GM10248 (cell line): ENCODE data around the gene TOR3A.

Experiments
- CTCF ChIA-PET: fragments of 300-600 bp; sonication (Branson Sonifier 250); formaldehyde crosslinking; extraction: SDS; loops from one replicate; lab custom pipeline; 2021; ENCODE audit warnings: antibody characterized with exemption; lab: Yijun Ruan, JAX
- POLR2A ChIA-PET: fragments of 350-650 bp; sonication (Branson Sonifier 250); formaldehyde crosslinking; extraction: SDS; loops from one replicate; lab custom pipeline; 2020; ENCODE audit warnings: antibody characterized with exemption; lab: Yijun Ruan, JAX
- DNase-seq: peaks from one replicate; pipeline ENCODE4 v3.0.0; 2012; ENCODE audit errors: extremely low spot score
- CTCF ChIP-seq: IDR thresholded peaks from 2 replicates; pipeline ENCODE4 v1.5.1; 2012; ENCODE audit warnings: mild to moderate bottlenecking, low read depth; ENCODE audit errors: extremely low read depth, missing control alignments, control extremely low read depth

The TOR3A gene

GRCh38 chr1:179092896-179093461 is 11.1 kb downstream of the TOR3A start:
- DNase-seq: no peak
- CTCF ChIA-PET: interaction anchor here (0.9 to 2.2 kb wide), 5 partner anchors 13 to 28 kb away, joined by 3 to 8 read pairs (median 3); no protein-coding TSS in a partner anchor
- POLR2A ChIA-PET: interaction anchor here (0.6 kb wide), 2 partner anchors 10 to 1772 kb away, joined by 3 read pairs; no protein-coding TSS in a partner anchor
- no peak for TF ChIP-seq CTCF

GRCh38 chr1:179094818-179095217 is 12.9 kb downstream of the TOR3A start:
- DNase-seq: no peak
- TF ChIP-seq CTCF: no peak
- ChIA-PET CTCF (interaction anchor here (1.1 kb wide), 1 partner anchor 26 kb away, joined by 5 read pairs; no protein-coding TSS in a partner anchor), POLR2A (no interaction called here)

GRCh38 chr1:179095377-179095776 is 13.5 kb downstream of the TOR3A start:
- ChIA-PET CTCF (interaction anchor here (1.0 to 1.5 kb wide), 3 partner anchors 8 to 275 kb away, joined by 3 to 5 read pairs (median 4); no protein-coding TSS in a partner anchor), POLR2A (no interaction called here)
- no peak for TF ChIP-seq CTCF
- DNase-seq: no peak

- TF ChIP-seq CTCF: no peak
- no peak for DNase-seq
- ChIA-PET POLR2A (no interaction called here), CTCF (interaction anchor here (1.0 to 1.5 kb wide), 3 partner anchors 9 to 274 kb away, joined by 3 to 5 read pairs (median 4); no protein-coding TSS in a partner anchor)
These were observed 14.1 kb downstream of the TOR3A start for GRCh38 chr1:179095924-179096323.

GRCh38 chr1:179099891-179100290 is 18.0 kb downstream of the TOR3A start:
- ChIA-PET CTCF (interaction anchor here (1.1 kb wide), 2 partner anchors 21 to 194 kb away, joined by 3 read pairs; partner anchors contain the start of gene SOAT1), POLR2A (no interaction called here)
- DNase-seq: no peak
- no peak for TF ChIP-seq CTCF

- POLR2A ChIA-PET: no interaction called here
- CTCF ChIA-PET: interaction anchor here (1.9 kb wide), 1 partner anchor 19 kb away, joined by 8 read pairs; no protein-coding TSS in a partner anchor
- no peak for TF ChIP-seq CTCF
- no peak for DNase-seq
These were observed 19.7 kb downstream of the TOR3A start for GRCh38 chr1:179101566-179101965.

- ChIA-PET POLR2A (no interaction called here), CTCF (no interaction called here)
- no peak for TF ChIP-seq CTCF
- no peak for DNase-seq
These were observed 22.1 kb downstream of the TOR3A start for GRCh38 chr1:179103999-179104398.
